Esophagus (tissue), 2 donors: ENCODE results near the gene UNC5B. TPM values are rescaled to one million over a fixed set of nuclear protein-coding genes. Genes with fewer than 3 reads are reported as not detected.

Experiments
- H3K27ac ChIP-seq, 2 donors: one replicate each; pipeline ENCODE4 v1.5.1; 2013; ENCODE audit warnings: low read depth in 2 of 2, mild to moderate bottlenecking in 2 of 2, inconsistent platforms in 1 of 2, low read length in 1 of 2, moderate library complexity in 1 of 2
- H3K27me3 ChIP-seq, 2 donors: one replicate each; pipeline ENCODE4 v1.6.1; 2013; ENCODE audit warnings: low read length in 2 of 2, control low read depth in 1 of 2, mild to moderate bottlenecking in 1 of 2; ENCODE audit not compliant: insufficient read depth in 2 of 2, control insufficient read depth in 1 of 2
- H3K36me3 ChIP-seq, 2 donors: one replicate each; pipeline ENCODE4 v1.6.1; 2013; ENCODE audit warnings: low read length in 1 of 2; ENCODE audit not compliant: control insufficient read depth in 2 of 2, insufficient read depth in 2 of 2
- H3K4me1 ChIP-seq, 2 donors: one replicate each; pipeline ENCODE4 v1.6.1; 2013; ENCODE audit warnings: low read length in 1 of 2; ENCODE audit not compliant: control insufficient read depth in 2 of 2, insufficient read depth in 2 of 2
- H3K4me3 ChIP-seq, 2 donors: one replicate each; pipeline ENCODE4 v1.5.1; 2013; ENCODE audit warnings: low read length in 2 of 2, mild to moderate bottlenecking in 2 of 2, low read depth in 1 of 2, moderate library complexity in 1 of 2
- H3K9me3 ChIP-seq, 2 donors: one replicate each; pipeline ENCODE4 v1.6.1; 2013; ENCODE audit warnings: mild to moderate bottlenecking in 2 of 2, low read depth in 1 of 2, low read length in 1 of 2, moderate library complexity in 1 of 2; ENCODE audit not compliant: control insufficient read depth in 2 of 2, insufficient read depth in 1 of 2
- WGBS, 2 donors: extraction: QIAGEN DNeasy Blood & Tissue Kit; methylation state at CpG; one replicate each; pipeline ENCODE4 v1.1.7; 2013; 5-methylcytosine and 5-hydroxymethylcytosine counted together
- polyA plus RNA-seq, 2 donors: library from polyadenylated mRNA; stranded (reverse); fragments of 200-250 nt; gene quantifications; one replicate each; pipeline ENCODE4 v1.2.3, GENCODE V29; 2013
- donor health status: healthy with polysubstance abuse.
- donor health status: Bipolar disorder and iron deficiency.

The UNC5B gene
- polyA plus RNA-seq, 2 donors, result 7.6 to 12.2 TPM

DNA sequence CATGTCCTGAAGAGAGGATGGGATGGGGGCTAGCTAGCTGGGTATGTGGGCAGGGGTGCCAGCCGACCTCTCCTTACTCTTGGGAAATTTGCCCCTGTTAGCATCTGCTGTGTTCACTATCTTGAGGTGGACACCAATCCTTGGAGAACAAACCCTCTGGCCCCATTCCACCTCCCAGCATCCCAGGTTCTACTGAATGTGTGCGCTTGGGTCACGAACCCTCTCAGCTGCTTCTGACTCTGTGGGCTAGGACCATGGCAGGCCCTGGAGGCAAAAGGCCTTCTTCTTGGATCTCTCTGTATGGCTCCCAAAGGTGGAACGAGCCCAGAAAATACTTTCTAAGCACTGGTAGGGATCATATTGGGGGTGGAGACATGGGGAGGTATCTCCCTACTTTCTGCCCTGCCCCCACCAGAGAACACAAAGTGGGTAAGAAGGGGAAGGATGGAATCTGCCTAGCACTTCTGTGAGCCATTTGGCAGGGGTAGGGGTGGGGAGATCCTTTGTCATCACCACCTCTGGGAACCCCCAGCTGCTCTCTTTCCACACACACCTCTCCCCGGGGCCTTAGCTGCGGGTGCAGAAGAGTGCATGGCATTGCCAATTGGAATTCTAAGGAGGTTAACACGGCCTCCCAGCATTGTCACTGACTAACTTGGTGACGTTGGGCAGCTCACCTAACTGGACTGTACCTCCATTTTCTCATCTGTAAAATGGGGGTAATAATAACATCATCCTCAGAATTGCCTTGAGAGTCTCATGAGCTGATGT lies 7.7 kb downstream of the UNC5B start:
- no peak overlapping the region for H3K4me3 ChIP-seq
- no peaks in the 10 kb centered on the region for H3K27me3 ChIP-seq
- 89 to 91% methylated on average over 8 of the region's 8 CpGs for WGBS, 2 donors
- no peaks in the 10 kb centered on the region for H3K9me3 ChIP-seq
- peaks cover 2 to 19% of the 10 kb centered on the region in 2 donors for H3K4me1 ChIP-seq
- H3K27ac ChIP-seq, result no peak overlapping the region
- H3K36me3 ChIP-seq, result peaks cover 0 to under 1% of the 10 kb centered on the region in 2 donors

DNA sequence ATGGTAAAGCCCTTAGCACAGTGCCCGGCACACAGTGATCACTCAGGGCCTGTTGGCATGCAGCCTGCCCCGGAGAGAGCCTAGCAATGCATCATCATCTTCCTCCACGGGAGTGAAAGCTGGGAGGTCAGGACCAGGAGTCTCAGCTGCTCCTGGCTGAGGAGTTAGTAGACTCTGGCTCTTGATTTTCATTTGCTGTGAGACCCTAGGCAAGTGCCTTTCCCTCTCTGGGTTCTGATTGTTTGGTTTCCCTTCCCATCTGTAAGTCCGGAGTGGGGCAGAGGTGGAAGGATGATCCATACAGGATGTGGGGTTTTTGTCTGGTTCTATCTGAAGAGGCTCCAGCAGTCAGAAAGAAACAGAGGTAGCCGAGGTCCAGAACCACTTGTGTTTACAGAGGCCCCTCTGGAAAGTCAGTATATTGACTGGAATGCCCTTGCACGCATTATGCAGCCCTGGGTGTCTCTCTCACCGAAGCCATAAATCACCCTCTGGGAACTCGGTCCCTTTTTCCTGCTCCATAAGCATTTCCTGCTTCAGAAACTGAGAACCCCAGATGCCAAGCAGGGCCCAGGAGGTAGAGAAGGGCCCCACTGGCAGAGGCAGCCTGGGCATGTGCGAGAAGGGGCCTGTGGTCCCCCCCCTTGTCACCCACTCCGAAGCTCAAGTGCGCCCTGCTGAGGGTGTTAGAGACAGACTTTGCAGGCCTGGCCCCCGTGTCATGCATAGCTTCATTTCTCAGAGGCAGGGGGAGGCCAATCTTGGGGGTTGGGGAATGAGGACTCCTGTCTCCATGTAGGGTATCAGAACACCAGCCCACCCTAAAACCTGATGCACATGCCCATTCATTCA lies 8.5 kb downstream of the UNC5B start:
- 76 to 80% methylated on average over 12 of the region's 12 CpGs for WGBS, 2 donors
- Histone ChIP-seq H3K9me3 (no peaks in the 10 kb centered on the region), H3K27me3 (no peaks in the 10 kb centered on the region), H3K36me3 (peaks cover 0 to 6% of the 10 kb centered on the region in 2 donors), H3K4me3 (no peak overlapping the region), H3K27ac (no peak overlapping the region), H3K4me1 (peaks cover 2 to 19% of the 10 kb centered on the region in 2 donors)

DNA sequence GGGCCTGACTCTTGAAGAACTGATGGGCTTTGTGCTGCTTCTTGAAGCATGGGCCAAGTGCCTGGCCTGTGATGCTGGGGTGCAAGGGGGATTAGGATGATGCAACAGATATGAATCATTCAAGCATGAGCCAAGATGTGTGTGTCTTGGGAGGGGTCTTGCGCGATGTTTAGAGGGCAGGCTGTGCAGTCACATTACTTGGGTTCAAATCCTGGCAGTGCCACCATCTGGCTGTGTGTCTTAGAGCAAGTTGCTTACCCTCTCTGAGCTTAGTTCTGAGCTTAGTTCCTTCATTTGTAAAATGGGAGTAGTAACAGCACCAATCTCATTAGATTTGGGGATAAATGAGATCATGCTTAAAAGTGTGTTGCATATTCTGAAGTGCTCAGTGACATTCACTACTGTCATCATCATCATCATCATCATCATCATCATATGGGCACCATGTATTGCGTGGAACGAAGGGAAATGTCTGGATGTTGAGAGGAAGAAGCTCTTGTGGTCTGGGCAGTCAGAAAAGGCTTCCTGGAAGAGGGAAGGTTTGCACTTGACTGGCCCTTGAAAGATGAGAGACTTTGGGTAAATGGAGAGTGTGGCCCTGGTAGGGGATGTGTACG lies 9.3 kb downstream of the UNC5B start:
- H3K27ac ChIP-seq, result no peak overlapping the region
- H3K9me3 ChIP-seq, result no peaks in the 10 kb centered on the region
- WGBS, 2 donors, result 85 to 89% methylated on average over 5 of the region's 5 CpGs
- H3K4me1 ChIP-seq, result peaks cover 2 to 14% of the 10 kb centered on the region in 2 donors
- no peak overlapping the region for H3K4me3 ChIP-seq
- peaks cover 0 to 6% of the 10 kb centered on the region in 2 donors for H3K36me3 ChIP-seq
- no peaks in the 10 kb centered on the region for H3K27me3 ChIP-seq

DNA sequence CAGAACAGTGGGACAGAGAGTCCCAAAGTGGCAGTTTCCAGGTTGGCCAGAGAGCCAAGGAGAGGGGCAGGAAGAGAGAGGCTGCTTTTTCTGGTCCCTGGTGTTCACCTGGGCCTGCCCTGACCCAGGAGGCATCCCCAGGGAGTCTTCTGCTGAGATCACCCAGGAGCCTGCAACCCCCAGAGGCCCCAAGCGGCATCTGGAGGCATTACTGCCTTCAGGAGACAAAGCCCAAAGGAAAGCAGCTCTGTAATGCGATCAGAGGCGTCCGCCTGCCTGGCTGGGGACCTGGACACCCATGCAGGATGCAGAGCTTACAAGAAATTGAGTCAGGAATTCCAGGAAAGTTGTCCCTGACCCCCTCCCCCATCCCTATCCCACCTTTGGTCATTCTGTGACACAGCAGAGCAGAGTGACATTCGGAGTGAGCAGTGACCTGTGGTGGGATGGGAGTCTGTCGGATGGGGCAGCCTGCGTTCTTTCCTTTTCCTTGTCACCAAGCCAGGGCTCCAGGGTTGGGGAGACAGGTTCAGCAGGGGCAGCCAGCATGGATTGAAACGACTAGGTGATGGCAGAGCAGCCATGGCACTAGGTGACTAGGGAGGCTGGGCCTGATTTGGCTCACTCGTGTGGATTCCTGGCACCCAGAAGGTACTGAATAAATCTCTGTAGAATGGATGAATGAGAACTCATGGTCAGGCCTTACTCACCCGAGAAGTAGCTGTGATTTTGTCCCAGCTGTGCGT lies 10.4 kb downstream of the UNC5B start:
- Histone ChIP-seq H3K27me3 (no peaks in the 10 kb centered on the region), H3K27ac (no peak overlapping the region), H3K4me3 (no peak overlapping the region), H3K9me3 (no peaks in the 10 kb centered on the region), H3K4me1 (peaks cover 0 to 10% of the 10 kb centered on the region in 2 donors), H3K36me3 (peaks cover 0 to 6% of the 10 kb centered on the region in 2 donors)
- 75 to 79% methylated on average over 11 of the region's 11 CpGs for WGBS, 2 donors

DNA sequence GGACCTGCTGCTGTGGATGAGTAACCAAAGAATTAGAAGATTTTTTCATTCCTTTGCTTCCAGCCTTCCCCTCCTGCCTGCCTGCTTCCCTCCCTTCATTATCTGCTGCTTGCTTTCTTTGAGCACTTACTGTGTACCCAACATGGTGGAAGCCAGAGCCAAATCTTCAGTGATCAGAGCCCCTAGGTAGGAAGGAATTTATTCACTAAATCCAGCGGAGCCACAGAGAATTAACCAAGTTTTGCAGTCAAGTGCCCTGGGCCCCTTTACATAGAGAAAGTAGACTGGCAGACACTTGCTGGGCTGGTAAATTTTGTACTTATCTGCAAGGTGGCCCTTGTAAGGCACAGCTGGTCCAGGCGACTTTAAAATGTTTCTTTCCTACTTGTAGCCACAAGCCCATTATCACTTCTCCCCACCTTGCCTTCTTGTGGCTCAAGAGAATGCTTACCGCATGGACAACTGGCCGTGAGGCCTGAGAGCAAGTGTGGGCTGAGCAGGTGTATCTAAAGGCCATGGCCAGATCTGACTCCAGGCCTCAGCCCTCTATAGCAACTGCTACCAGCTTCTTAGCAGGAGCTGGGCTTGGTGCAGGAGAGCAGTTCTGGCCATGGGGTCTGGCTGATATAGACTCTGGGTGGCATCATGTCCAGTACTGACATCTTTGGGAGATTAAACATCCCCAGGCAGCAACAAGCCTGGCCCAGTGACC lies 11.1 kb downstream of the UNC5B start:
- Histone ChIP-seq H3K27ac (no peak overlapping the region), H3K4me1 (peaks cover 0 to 3% of the 10 kb centered on the region in 2 donors), H3K36me3 (peaks cover 0 to 6% of the 10 kb centered on the region in 2 donors), H3K27me3 (no peaks in the 10 kb centered on the region), H3K9me3 (no peaks in the 10 kb centered on the region), H3K4me3 (no peak overlapping the region)
- WGBS, 2 donors, result 90 to 94% methylated on average over 4 of the region's 4 CpGs

DNA sequence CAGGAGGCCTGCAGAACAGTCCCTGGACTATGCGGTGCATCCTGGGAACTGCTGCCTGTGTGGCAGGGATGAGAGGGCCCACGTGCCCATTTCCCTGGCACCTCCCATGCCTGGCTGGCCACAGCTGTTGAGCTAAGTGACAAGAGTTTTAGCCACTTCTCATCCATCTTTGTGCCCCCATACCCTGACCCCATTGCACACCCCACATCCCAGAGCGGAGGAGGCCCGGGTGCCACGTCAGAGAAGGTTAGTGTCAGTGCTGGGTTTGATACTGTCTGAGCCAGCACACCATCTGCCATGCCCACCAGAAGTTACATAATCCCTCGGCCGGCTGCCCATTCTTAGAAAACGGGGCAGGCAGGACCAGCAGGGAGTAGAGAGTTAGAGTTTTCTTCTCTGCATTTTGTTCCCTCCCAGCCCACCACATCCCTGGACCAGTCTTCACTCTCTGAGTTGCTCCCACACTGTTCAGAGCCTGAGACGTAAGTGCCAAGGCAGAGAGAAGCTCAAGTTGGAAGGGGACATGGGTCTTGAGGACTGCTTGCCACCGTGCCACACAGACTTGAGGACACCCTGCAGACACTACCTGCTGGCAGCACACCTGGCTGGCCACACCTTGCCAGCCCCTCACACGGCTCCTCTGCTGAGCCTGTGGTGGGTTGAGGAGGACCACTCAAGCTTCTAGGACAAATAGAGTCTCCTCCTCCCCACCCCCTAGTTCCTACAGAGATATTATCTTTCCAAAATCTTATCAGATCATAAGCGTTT lies 13.1 kb downstream of the UNC5B start:
- Histone ChIP-seq H3K27ac (no peak overlapping the region), H3K36me3 (peaks cover 0 to 6% of the 10 kb centered on the region in 2 donors), H3K9me3 (no peaks in the 10 kb centered on the region), H3K27me3 (no peaks in the 10 kb centered on the region), H3K4me1 (peaks cover 3 to 7% of the 10 kb centered on the region in 2 donors), H3K4me3 (no peak overlapping the region)
- 75 to 77% methylated on average over 12 of the region's 12 CpGs for WGBS, 2 donors

DNA sequence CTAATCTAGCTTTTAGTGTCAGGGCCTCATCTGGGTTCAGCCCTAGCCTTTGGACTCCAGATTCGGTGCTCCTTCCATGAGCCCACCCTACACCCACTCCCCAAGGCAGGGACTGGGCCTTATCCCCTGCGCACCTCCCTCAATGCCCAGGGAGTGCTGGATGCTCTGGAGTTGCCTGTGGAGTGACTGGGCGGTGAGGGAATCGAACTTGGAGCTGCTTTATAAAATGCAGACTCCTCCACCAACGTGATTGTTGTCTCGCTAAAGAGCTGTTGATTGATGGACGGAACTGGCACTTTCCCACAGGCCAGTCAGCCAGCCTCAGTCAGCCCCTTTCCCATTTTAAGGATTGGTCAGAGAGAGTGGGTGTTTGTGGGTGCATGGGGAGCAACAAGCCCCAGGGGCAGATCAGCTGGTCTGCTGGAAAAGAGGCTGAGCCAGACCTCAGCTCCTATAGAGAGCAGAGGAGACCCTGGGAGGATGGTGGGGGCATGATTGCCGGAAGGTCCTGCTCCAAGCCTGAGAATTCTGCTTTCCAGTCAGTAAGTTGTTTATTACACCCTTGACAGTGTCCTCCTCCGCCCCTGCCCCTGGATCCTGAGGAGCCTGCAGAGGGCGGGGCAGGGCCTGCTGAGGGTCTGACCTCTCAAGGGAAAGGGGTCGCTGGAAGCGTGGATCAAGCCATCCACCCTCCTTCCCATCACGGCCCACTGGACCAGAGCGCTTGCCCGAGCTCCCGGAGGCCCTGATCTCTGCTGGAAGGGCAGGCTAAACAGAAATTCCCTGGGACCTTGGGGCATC lies 16.7 kb downstream of the UNC5B start:
- Histone ChIP-seq H3K4me3 (no peak overlapping the region), H3K27me3 (no peaks in the 10 kb centered on the region), H3K36me3 (peaks cover 0 to 6% of the 10 kb centered on the region in 2 donors), H3K9me3 (no peaks in the 10 kb centered on the region), H3K4me1 (peaks cover 19 to 31% of the 10 kb centered on the region in 2 donors), H3K27ac (no peak overlapping the region)
- 82 to 87% methylated on average over 16 of the region's 16 CpGs for WGBS, 2 donors
